BJ (cell line): ENCODE results near the gene DSN1. TPM values are rescaled to one million over a fixed set of nuclear protein-coding genes. Genes with fewer than 3 reads are reported as not detected.

ENCODE experiments used
- CTCF ChIA-PET: fragments of 350-600 bp; formaldehyde crosslinking; extraction: SDS; loops from one replicate; lab custom pipeline; 2021; ENCODE audit warnings: antibody characterized with exemption, inconsistent platforms; lab: Yijun Ruan, JAX
- POLR2A ChIA-PET: fragments of 300-600 bp; sonication (Branson Sonifier 250); formaldehyde crosslinking; extraction: SDS; loops from one replicate; lab custom pipeline; 2021; ENCODE audit warnings: antibody characterized with exemption; lab: Charles Lee
- DNase-seq: peaks from one replicate; pipeline ENCODE4 v3.0.0-alpha.2; 2011; ENCODE audit warnings: low read depth
- H3K27me3 ChIP-seq: 2 replicates; pipeline ENCODE4 v1.6.0; 2011; ENCODE audit warnings: low read length; ENCODE audit not compliant: control insufficient read depth, insufficient read depth
- H3K36me3 ChIP-seq: 2 replicates; pipeline ENCODE4 v1.5.1; 2011; ENCODE audit warnings: low read length; ENCODE audit not compliant: control insufficient read depth, insufficient read depth
- H3K4me3 ChIP-seq: 2 replicates; pipeline ENCODE4 v1.5.1; 2011; ENCODE audit warnings: low read depth, mild to moderate bottlenecking, control low read depth, low read length
- CTCF ChIP-seq: IDR thresholded peaks from 2 replicates; pipeline ENCODE4 v1.5.1; 2011; ENCODE audit warnings: low read depth, mild to moderate bottlenecking, control low read depth, inconsistent platforms, low read length, moderate library complexity; ENCODE audit not compliant: insufficient read depth
- polyA plus RNA-seq: library from polyadenylated mRNA; depleted of rRNA; stranded (reverse); fragments of >200 nt; gene quantifications from 2 replicates; pipeline ENCODE4 v1.2.3, GENCODE V29; 2011

Gene DSN1
- polyA plus RNA-seq, 1 experiment, result 7.3 TPM

- POLR2A ChIA-PET, result no interaction called here
- no peaks in the 10 kb centered on the region for H3K27me3 ChIP-seq
- CTCF ChIA-PET, result no interaction called here
- H3K4me3 ChIP-seq, result no peak overlapping the region
- DNase-seq, result no peak
- H3K36me3 ChIP-seq, result peaks cover 1% of the 10 kb centered on the region; the same call in 1 of the 2 replicates
- TF ChIP-seq CTCF, result no peak
Observed at GRCh38 chr20:36752582-36752981, 21.0 kb downstream of the DSN1 start.

DNA sequence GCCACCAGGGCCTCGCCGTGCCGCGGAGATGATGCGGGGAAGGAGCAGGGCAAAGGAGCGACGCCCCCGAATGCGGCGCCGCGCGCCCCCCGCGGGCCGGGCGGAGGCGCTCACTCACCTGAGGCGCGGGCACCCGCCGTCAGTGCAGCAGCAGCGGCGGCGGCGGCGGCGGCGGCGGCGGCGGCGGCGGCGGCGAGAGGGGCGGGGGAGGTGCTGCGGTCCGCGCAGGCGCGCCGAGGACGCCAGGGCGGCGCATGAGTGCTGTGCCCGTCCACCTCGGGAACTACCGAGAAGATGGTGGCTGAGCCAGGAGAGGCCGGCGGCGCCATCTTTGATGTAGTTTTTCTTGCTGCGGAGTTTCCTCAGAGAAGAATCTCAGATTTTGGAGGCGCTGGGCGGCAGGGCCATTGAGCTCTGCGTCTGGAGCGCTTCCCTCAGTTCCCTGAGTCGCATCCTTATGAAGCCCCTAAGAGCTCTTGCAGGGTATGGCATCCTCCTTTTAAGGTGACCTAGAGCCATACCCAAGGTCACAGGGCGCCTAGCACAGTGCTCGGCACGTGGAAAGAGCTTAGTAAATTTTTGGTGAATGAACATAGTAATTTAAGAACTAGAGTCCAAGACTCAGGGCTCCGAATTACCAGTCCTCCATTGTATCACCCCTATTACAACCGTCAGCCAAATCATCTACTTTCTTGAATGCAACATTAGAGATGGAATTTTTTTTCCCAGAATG lies 27.5 kb downstream of the DSN1 start, which contains the start of gene NDRG3:
NDRG3 (minus strand) TSS at position 164 of the 733 bp plus-strand sequence. CDS start 24,355 bp downstream, outside the sequence.
- peak; percentile 53 for DNase-seq
- Histone ChIP-seq H3K4me3 (peak within 1 kb of the TSS; percentile 74), H3K36me3 (0 out of 2 replicates have a peak, but pooled peaks cover 1% of the 10 kb centered on the region), H3K27me3 (no peaks in the 10 kb centered on the region)
- TF ChIP-seq CTCF, result no peak
- ChIA-PET POLR2A (no interaction called here), CTCF (interaction anchor here (0.8 to 4.3 kb wide), 6 partner anchors 9 to 117 kb away, joined by 4 to 15 read pairs (median 4); a partner anchor contains a TSS)

GRCh38 chr20:36745234-36745926 lies 28.2 kb downstream of the DSN1 start:
- Histone ChIP-seq H3K27me3 (no peaks in the 10 kb centered on the region), H3K36me3 (0 out of 2 replicates have a peak, but pooled peaks cover 1% of the 10 kb centered on the region), H3K4me3 (peak overlapping the region; percentile 74)
- TF ChIP-seq CTCF, result peak; percentile 25
- DNase-seq, result no peak
- CTCF ChIA-PET, result interaction anchor here (0.6 to 4.3 kb wide), 8 partner anchors 9 to 117 kb away, joined by 3 to 15 read pairs (median 4); partner anchors contain the start of gene DSN1
- POLR2A ChIA-PET, result no interaction called here

- Histone ChIP-seq H3K36me3 (no peaks in the 10 kb centered on the region), H3K4me3 (peak overlapping the region; percentile 74; the same call in 1 of the 2 replicates), H3K27me3 (no peaks in the 10 kb centered on the region)
- ChIA-PET CTCF (interaction anchor here (0.6 to 4.3 kb wide), 5 partner anchors 8 to 29 kb away, joined by 3 to 15 read pairs (median 5); partner anchors contain the start of gene DSN1), POLR2A (no interaction called here)
- no peak for TF ChIP-seq CTCF
- DNase-seq, result no peak
Observed at GRCh38 chr20:36744764-36745191, 28.8 kb downstream of the DSN1 start.

DNA sequence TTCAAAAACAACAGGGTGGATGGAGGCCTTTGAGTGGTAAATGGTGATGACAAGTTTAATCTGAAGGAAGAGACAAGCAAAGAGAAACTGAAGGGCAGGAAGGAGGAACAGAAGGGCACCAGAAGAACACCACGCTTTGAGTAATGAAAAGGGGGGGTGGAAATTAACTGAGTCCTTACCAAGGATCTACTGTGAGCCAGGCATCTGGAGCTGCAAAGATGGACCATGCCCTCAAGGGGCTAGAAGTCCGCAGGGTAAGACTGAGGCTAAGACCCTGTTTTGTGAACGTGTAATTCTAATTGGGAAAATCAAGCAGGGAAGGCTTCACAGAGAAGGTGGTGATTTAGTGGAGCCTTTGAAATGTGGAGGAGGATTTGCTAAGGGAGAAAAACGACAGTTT lies 29.3 kb downstream of the DSN1 start:
- H3K36me3 ChIP-seq, result no peaks in the 10 kb centered on the region
- ChIA-PET POLR2A (no interaction called here), CTCF (interaction anchor here (0.7 to 4.3 kb wide), 5 partner anchors 8 to 118 kb away, joined by 3 to 15 read pairs (median 5); partner anchors contain the start of gene DSN1)
- H3K4me3 ChIP-seq, result no peak overlapping the region
- no peak for TF ChIP-seq CTCF
- no peak for DNase-seq
- no peaks in the 10 kb centered on the region for H3K27me3 ChIP-seq
